HCT116 (cell line): ENCODE results near the gene LAMC2.

Source experiments
- CBX3 ChIP-seq: IDR thresholded peaks from 2 replicates; pipeline ENCODE4 v1.6.1; 2012; ENCODE audit warnings: low read depth
- CEBPB ChIP-seq: IDR thresholded peaks from 2 replicates; pipeline ENCODE4 v1.6.1; 2012; ENCODE audit warnings: low read depth
- EGR1 ChIP-seq: IDR thresholded peaks from 2 replicates; pipeline ENCODE4 v1.6.1; 2012; ENCODE audit warnings: low read depth
- EZH2phosphoT487 ChIP-seq: fragments of 200-600 bp; IDR thresholded peaks from 2 replicates; pipeline ENCODE4 v1.6.1; 2018; ENCODE audit warnings: antibody characterized with exemption, borderline replicate concordance
- JUND ChIP-seq: IDR thresholded peaks from 2 replicates; pipeline ENCODE4 v1.6.1; 2012
- POLR2A ChIP-seq: IDR thresholded peaks from 2 replicates; pipeline ENCODE4 v1.7.0; 2011; ENCODE audit warnings: borderline replicate concordance; ENCODE audit not compliant: insufficient read depth, insufficient read length; ENCODE audit errors: extremely low read depth
- POLR2AphosphoS5 ChIP-seq: IDR thresholded peaks from 2 replicates; pipeline ENCODE4 v1.6.1; 2011; ENCODE audit warnings: mild to moderate bottlenecking, low read depth, low read length, moderate library complexity
- SIN3A ChIP-seq: IDR thresholded peaks from 2 replicates; pipeline ENCODE4 v1.6.1; 2012; ENCODE audit warnings: low read depth
- SRF ChIP-seq: IDR thresholded peaks from 2 replicates; pipeline ENCODE4 v1.6.1; 2012; ENCODE audit warnings: low read depth
- TF ChIP-seq, protein P1 (sequence below), 3 experiments: fragments of 200-600 bp in 1 of 3; sonication (generic) in 1 of 3; IDR thresholded peaks in 2 of 3; conservative IDR thresholded peaks in 1 of 3; 2 replicates each; pipeline ENCODE4 v1.5.1; 2012 to 2017; ENCODE audit warnings: low read depth in 2 of 3, low read length in 2 of 3, antibody characterized with exemption in 1 of 3, borderline replicate concordance in 1 of 3, control low read depth in 1 of 3, mild to moderate bottlenecking in 1 of 3, mixed read lengths in 1 of 3, mixed run types in 1 of 3, moderate library complexity in 1 of 3; ENCODE audit not compliant: insufficient read depth in 1 of 3
- TF ChIP-seq, protein P2 (sequence below): IDR thresholded peaks from 2 replicates; pipeline ENCODE4 v1.6.1; 2012
- TF ChIP-seq, protein P3 (sequence below): IDR thresholded peaks from 2 replicates; pipeline ENCODE4 v1.6.1; 2012
- TF ChIP-seq, protein P4 (sequence below): IDR thresholded peaks from 2 replicates; pipeline ENCODE4 v1.6.1; 2012; ENCODE audit warnings: low read depth
- TF ChIP-seq, protein P5 (sequence below): IDR thresholded peaks from 2 replicates; pipeline ENCODE4 v1.6.1; 2011; ENCODE audit warnings: mild to moderate bottlenecking, low read length, moderate library complexity; ENCODE audit not compliant: insufficient replicate concordance; ENCODE audit errors: extremely low read depth

DNA sequence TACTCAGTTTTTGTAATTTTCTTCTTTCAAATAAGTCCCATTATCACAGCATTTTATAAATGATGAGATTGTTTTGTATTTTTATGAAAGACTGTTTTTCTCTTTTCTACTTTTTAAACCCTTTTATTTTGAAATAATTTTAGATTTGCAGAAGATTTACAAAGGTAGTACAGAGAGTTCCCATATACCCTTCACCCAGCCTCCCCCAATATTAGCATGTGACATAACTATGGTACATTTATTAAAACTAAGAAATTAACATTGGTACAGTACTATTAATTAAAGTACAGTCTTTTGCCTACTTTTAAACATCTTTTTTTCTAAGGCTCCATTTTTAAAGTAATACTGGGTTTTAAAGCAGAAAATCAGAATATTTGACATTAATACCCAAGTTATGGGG lies 35.6 kb upstream of the LAMC2 start:
- no peak for TF ChIP-seq SIN3A
- TF ChIP-seq, protein P1, sequence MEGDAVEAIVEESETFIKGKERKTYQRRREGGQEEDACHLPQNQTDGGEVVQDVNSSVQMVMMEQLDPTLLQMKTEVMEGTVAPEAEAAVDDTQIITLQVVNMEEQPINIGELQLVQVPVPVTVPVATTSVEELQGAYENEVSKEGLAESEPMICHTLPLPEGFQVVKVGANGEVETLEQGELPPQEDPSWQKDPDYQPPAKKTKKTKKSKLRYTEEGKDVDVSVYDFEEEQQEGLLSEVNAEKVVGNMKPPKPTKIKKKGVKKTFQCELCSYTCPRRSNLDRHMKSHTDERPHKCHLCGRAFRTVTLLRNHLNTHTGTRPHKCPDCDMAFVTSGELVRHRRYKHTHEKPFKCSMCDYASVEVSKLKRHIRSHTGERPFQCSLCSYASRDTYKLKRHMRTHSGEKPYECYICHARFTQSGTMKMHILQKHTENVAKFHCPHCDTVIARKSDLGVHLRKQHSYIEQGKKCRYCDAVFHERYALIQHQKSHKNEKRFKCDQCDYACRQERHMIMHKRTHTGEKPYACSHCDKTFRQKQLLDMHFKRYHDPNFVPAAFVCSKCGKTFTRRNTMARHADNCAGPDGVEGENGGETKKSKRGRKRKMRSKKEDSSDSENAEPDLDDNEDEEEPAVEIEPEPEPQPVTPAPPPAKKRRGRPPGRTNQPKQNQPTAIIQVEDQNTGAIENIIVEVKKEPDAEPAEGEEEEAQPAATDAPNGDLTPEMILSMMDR (IDR thresholded peaks at IDR 0.05 in 2 of 3, conservative IDR thresholded peaks at IDR 0.05 in 1 of 3; ENCODE audit: borderline replicate concordance in 1 of 3, insufficient read depth in 1 of 3, low read depth in 2 of 3, low read length in 2 of 3): no peak
- TF ChIP-seq SRF: no peak
- TF ChIP-seq, protein P2, sequence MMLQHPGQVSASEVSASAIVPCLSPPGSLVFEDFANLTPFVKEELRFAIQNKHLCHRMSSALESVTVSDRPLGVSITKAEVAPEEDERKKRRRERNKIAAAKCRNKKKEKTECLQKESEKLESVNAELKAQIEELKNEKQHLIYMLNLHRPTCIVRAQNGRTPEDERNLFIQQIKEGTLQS: no peak
- no peak for TF ChIP-seq EGR1
- TF ChIP-seq JUND: no peak
- TF ChIP-seq, protein P3, sequence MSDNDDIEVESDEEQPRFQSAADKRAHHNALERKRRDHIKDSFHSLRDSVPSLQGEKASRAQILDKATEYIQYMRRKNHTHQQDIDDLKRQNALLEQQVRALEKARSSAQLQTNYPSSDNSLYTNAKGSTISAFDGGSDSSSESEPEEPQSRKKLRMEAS: no peak
- no peak for TF ChIP-seq POLR2A
- TF ChIP-seq, protein P4, sequence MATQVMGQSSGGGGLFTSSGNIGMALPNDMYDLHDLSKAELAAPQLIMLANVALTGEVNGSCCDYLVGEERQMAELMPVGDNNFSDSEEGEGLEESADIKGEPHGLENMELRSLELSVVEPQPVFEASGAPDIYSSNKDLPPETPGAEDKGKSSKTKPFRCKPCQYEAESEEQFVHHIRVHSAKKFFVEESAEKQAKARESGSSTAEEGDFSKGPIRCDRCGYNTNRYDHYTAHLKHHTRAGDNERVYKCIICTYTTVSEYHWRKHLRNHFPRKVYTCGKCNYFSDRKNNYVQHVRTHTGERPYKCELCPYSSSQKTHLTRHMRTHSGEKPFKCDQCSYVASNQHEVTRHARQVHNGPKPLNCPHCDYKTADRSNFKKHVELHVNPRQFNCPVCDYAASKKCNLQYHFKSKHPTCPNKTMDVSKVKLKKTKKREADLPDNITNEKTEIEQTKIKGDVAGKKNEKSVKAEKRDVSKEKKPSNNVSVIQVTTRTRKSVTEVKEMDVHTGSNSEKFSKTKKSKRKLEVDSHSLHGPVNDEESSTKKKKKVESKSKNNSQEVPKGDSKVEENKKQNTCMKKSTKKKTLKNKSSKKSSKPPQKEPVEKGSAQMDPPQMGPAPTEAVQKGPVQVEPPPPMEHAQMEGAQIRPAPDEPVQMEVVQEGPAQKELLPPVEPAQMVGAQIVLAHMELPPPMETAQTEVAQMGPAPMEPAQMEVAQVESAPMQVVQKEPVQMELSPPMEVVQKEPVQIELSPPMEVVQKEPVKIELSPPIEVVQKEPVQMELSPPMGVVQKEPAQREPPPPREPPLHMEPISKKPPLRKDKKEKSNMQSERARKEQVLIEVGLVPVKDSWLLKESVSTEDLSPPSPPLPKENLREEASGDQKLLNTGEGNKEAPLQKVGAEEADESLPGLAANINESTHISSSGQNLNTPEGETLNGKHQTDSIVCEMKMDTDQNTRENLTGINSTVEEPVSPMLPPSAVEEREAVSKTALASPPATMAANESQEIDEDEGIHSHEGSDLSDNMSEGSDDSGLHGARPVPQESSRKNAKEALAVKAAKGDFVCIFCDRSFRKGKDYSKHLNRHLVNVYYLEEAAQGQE: no peak
- no peak for TF ChIP-seq CEBPB
- TF ChIP-seq POLR2AphosphoS5: no peak
- no peak for TF ChIP-seq CBX3
- TF ChIP-seq, protein P5, sequence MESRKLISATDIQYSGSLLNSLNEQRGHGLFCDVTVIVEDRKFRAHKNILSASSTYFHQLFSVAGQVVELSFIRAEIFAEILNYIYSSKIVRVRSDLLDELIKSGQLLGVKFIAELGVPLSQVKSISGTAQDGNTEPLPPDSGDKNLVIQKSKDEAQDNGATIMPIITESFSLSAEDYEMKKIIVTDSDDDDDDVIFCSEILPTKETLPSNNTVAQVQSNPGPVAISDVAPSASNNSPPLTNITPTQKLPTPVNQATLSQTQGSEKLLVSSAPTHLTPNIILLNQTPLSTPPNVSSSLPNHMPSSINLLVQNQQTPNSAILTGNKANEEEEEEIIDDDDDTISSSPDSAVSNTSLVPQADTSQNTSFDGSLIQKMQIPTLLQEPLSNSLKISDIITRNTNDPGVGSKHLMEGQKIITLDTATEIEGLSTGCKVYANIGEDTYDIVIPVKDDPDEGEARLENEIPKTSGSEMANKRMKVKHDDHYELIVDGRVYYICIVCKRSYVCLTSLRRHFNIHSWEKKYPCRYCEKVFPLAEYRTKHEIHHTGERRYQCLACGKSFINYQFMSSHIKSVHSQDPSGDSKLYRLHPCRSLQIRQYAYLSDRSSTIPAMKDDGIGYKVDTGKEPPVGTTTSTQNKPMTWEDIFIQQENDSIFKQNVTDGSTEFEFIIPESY: no peak
- no peak for TF ChIP-seq EZH2phosphoT487
